PC-3 (cell line): ENCODE measurements around the gene LOX. TPM values are rescaled to one million over a fixed set of nuclear protein-coding genes. Genes with fewer than 3 reads are reported as not detected.

ENCODE experiments used
- ATAC-seq: fragments of 200-7000 bp; cut with Tn5 transposase; 2 replicates; pipeline ENCODE4 v1.9.1; 2020; ENCODE audit warnings: mild to moderate bottlenecking, moderate library complexity
- BruUV-seq: library from RNA; stranded (reverse); fragments of 400-500 nt; replicated peaks from 2 replicates; lab custom pipeline; 2021; lab: Mats Ljungman, UMichigan
- CTCF ChIA-PET: fragments of 300-600 bp; sonication (Branson Sonifier 250); formaldehyde crosslinking; loops from one replicate; lab custom pipeline; 2022; ENCODE audit warnings: antibody characterized with exemption; lab: Charles Lee
- POLR2A ChIA-PET: fragments of 300-600 bp; sonication (Branson Sonifier 250); formaldehyde crosslinking; loops from one replicate; lab custom pipeline; 2022; ENCODE audit warnings: antibody characterized with exemption; ENCODE audit not compliant: unreplicated experiment; lab: Charles Lee
- DNase-seq: peaks from one replicate; pipeline ENCODE4 v3.0.0-alpha.2; 2015
- H2AFZ ChIP-seq: fragments of 300-600 bp; sonication (generic); 2 replicates; pipeline ENCODE4 v1.6.0; 2016; ENCODE audit warnings: antibody characterized with exemption, low read length
- H3F3A ChIP-seq: fragments of 300-600 bp; sonication (generic); one replicate; pipeline ENCODE4 v1.6.0; 2017; ENCODE audit warnings: antibody characterized with exemption, low read length, control low read depth, mild to moderate bottlenecking; ENCODE audit not compliant: unreplicated experiment
- H3K27ac ChIP-seq: fragments of 300-600 bp; sonication (generic); 2 replicates; pipeline ENCODE4 v1.5.1; 2016; ENCODE audit warnings: mild to moderate bottlenecking, low read length
- H3K27me3 ChIP-seq: fragments of 300-600 bp; sonication (generic); 2 replicates; pipeline ENCODE4 v1.6.1; 2016; ENCODE audit warnings: low read length, mixed read lengths
- H3K36me3 ChIP-seq: fragments of 300-600 bp; sonication (generic); 2 replicates; pipeline ENCODE4 v1.6.1; 2016; ENCODE audit warnings: low read depth, mixed run types, low read length, mixed read lengths
- H3K4me1 ChIP-seq: fragments of 300-600 bp; sonication (generic); 2 replicates; pipeline ENCODE4 v1.5.1; 2016; ENCODE audit warnings: low read length; ENCODE audit not compliant: insufficient read depth
- H3K4me2 ChIP-seq: fragments of 300-600 bp; sonication (generic); 2 replicates; pipeline ENCODE4 v1.6.0; 2016; ENCODE audit warnings: low read length
- H3K4me3 ChIP-seq: fragments of 300-600 bp; sonication (generic); 2 replicates; pipeline ENCODE4 v1.5.1; 2016; ENCODE audit warnings: mild to moderate bottlenecking, low read length, mixed read lengths
- H3K79me2 ChIP-seq: fragments of 300-600 bp; sonication (generic); 2 replicates; pipeline ENCODE4 v1.6.1; 2017; ENCODE audit warnings: low read length, mixed read lengths
- H3K9ac ChIP-seq: fragments of 300-600 bp; sonication (generic); 2 replicates; pipeline ENCODE4 v1.6.0; 2016; ENCODE audit warnings: mild to moderate bottlenecking, low read length
- H3K9me2 ChIP-seq: fragments of 300-600 bp; sonication (generic); replicated peaks from 2 replicates; pipeline ENCODE4 v1.6.1; 2016; ENCODE audit warnings: mixed run types, low read length, mixed read lengths
- H3K9me3 ChIP-seq: fragments of 300-600 bp; sonication (generic); 2 replicates; pipeline ENCODE4 v1.6.1; 2016; ENCODE audit warnings: low read length, mixed read lengths
- H4K20me1 ChIP-seq: fragments of 300-600 bp; sonication (generic); 2 replicates; pipeline ENCODE4 v1.6.1; 2016; ENCODE audit warnings: low read length, mixed read lengths
- EZH2 ChIP-seq: fragments of 300-600 bp; sonication (generic); IDR thresholded peaks from one replicate; pipeline ENCODE4 v1.6.1; 2017; ENCODE audit warnings: antibody characterized with exemption, mild to moderate bottlenecking, low read length; ENCODE audit not compliant: unreplicated experiment
- EZH2phosphoT487 ChIP-seq: fragments of 300-600 bp; sonication (generic); IDR thresholded peaks from 2 replicates; pipeline ENCODE4 v1.6.1; 2018; ENCODE audit warnings: mild to moderate bottlenecking, antibody characterized with exemption, low read length, borderline replicate concordance
- intact Hi-C: fragments of 100-400 bp; cut with micrococcal nuclease; formaldehyde crosslinking; loops from 2 replicates; pipeline ENCODE4 v1.9.0; 2023
- total RNA-seq: library from RNA; depleted of rRNA; stranded (reverse); fragments of >200 nt; gene quantifications from 2 replicates; pipeline ENCODE4 v1.2.3, GENCODE V29; 2014
- TF ChIP-seq, protein P1 (sequence below): fragments of 300-600 bp; sonication (generic); conservative IDR thresholded peaks from 2 replicates; pipeline ENCODE4 v1.5.1; 2017; ENCODE audit warnings: antibody characterized with exemption, low read depth, mild to moderate bottlenecking, low read length

The LOX gene
- total RNA-seq, 1 experiment from 2014 or later = 0.18 TPM

GRCh38 chr5:122105909-122106308 is 27.9 kb upstream of the LOX start:
- no peak for ATAC-seq
- H4K20me1 ChIP-seq = no peaks in the 10 kb centered on the region

DNA sequence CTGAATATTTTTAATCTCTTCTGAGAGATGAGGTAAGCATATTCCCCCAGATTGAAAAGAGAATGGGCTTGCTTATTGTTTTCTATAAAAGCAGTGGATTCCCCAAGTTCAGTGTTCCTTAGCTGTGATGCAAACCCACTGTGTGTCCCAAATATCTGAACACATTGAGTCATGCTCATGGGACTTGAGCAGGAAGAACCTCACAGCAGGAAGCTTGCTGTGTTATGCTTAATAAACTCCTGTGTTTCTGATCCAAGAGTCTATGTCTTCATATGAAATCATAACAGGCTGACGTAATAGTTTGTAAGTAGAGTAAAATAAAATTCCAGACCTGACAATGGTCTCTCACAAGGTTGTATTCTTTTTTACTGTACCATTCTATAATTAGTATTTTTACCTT is 24.8 kb upstream of the LOX start:
- no peaks in the 10 kb centered on the region for H4K20me1 ChIP-seq
- no peak overlapping the region for H3K9ac ChIP-seq
- no peaks in the 10 kb centered on the region for H3K27me3 ChIP-seq
- intact Hi-C loops = no loop called here
- TF ChIP-seq EZH2 = no peak
- no peak for TF ChIP-seq EZH2phosphoT487
- TF ChIP-seq, protein P1, sequence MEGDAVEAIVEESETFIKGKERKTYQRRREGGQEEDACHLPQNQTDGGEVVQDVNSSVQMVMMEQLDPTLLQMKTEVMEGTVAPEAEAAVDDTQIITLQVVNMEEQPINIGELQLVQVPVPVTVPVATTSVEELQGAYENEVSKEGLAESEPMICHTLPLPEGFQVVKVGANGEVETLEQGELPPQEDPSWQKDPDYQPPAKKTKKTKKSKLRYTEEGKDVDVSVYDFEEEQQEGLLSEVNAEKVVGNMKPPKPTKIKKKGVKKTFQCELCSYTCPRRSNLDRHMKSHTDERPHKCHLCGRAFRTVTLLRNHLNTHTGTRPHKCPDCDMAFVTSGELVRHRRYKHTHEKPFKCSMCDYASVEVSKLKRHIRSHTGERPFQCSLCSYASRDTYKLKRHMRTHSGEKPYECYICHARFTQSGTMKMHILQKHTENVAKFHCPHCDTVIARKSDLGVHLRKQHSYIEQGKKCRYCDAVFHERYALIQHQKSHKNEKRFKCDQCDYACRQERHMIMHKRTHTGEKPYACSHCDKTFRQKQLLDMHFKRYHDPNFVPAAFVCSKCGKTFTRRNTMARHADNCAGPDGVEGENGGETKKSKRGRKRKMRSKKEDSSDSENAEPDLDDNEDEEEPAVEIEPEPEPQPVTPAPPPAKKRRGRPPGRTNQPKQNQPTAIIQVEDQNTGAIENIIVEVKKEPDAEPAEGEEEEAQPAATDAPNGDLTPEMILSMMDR = no peak
- H3K9me3 ChIP-seq = no peaks in the 10 kb centered on the region
- ATAC-seq = no peak
- no peak overlapping the region for H3K27ac ChIP-seq
- no peaks in the 10 kb centered on the region for H3K36me3 ChIP-seq
- no peak overlapping the region for H3K4me2 ChIP-seq
- no peak for DNase-seq
- peaks cover 8% of the 10 kb centered on the region for H3K4me1 ChIP-seq
- no peak overlapping the region for H3K4me3 ChIP-seq
- H2AFZ ChIP-seq = no peak overlapping the region
- H3K79me2 ChIP-seq = no peaks in the 10 kb centered on the region
- BruUV-seq = no TSS peak
- H3F3A ChIP-seq = no peaks in the 10 kb centered on the region
- ChIA-PET POLR2A (no interaction called here), CTCF (no interaction called here)
- H3K9me2 ChIP-seq = no peaks in the 10 kb centered on the region

More at GRCh38 chr5:122105909-122106308, 27.9 kb upstream of the LOX start:
- no peak for TF ChIP-seq EZH2phosphoT487
- no peak for TF ChIP-seq EZH2
- TF ChIP-seq, protein P1 = no peak
- Histone ChIP-seq H3K4me2 (no peak overlapping the region), H3K4me3 (no peak overlapping the region), H3K9me2 (no peaks in the 10 kb centered on the region), H3K9me3 (no peaks in the 10 kb centered on the region), H3K27ac (no peak overlapping the region), H3K9ac (no peak overlapping the region), H3K27me3 (no peaks in the 10 kb centered on the region), H3K4me1 (no peaks in the 10 kb centered on the region), H3K36me3 (no peaks in the 10 kb centered on the region), H3K79me2 (no peaks in the 10 kb centered on the region), H2AFZ (no peak overlapping the region), H3F3A (no peaks in the 10 kb centered on the region)
- POLR2A ChIA-PET = no interaction called here
- CTCF ChIA-PET = no interaction called here
- no peak for DNase-seq
- intact Hi-C loops = no loop called here
- no TSS peak for BruUV-seq

DNA sequence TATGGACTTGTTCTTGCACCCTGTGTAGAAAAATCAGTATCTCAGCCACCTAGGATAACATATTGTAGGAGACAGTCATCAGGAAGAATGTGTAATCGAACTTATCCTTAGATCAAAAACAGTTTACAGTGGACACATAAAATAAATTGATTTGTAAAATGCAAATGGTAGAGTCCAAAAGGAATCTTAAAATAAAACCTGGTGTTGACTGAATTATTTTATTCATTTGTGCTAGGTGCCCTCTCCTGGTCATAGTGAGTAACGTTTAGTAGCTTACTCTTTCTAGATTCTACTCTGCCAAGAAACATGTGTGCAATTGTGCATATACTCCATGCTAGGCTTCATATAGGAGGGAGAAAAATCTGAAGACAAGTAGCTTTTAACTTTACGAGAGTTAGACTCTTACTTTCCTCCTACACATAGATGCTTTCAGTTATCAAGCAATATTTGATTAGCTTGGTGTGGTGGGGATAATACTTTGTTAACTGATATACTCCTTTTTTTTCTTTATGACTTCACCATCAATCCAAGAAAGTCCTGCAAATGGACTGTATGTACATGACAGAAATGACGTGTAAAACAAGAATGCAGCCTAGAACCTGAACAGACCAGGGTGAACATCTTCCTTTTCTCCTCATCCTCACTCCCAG is 23.7 kb upstream of the LOX start:
- peak; percentile 49; the same call in 1 of the 2 replicates for ATAC-seq
- no peak overlapping the region for H3K4me2 ChIP-seq
- CTCF ChIA-PET = interaction anchor here (1.0 to 1.6 kb wide), 3 partner anchors 69 to 140 kb away, joined by 3 to 10 read pairs (median 5); no protein-coding TSS in a partner anchor

More for the DNA sequence above, 23.7 kb upstream of the LOX start:
- H3K4me3 ChIP-seq = no peak overlapping the region
- no peak overlapping the region for H3K27ac ChIP-seq
- H3K27me3 ChIP-seq = no peaks in the 10 kb centered on the region
- no peaks in the 10 kb centered on the region for H3K36me3 ChIP-seq
- BruUV-seq = no TSS peak
- intact Hi-C loops = loop anchor here (1.0 to 2.0 kb wide), 2 partner anchors 25 to 134 kb away; no protein-coding TSS in a partner anchor
- POLR2A ChIA-PET = interaction anchor here (0.6 kb wide), 1 partner anchor 672 kb away, joined by 4 read pairs; no protein-coding TSS in a partner anchor
- H3K79me2 ChIP-seq = no peaks in the 10 kb centered on the region
- no peak overlapping the region for H2AFZ ChIP-seq
- DNase-seq = peak; percentile 53
- TF ChIP-seq EZH2phosphoT487 (no peak), EZH2 (no peak)
- TF ChIP-seq, protein P1 = peak; percentile 66; the same call in 1 of the 2 replicates
- no peaks in the 10 kb centered on the region for H3F3A ChIP-seq
- H3K9me2 ChIP-seq = no peaks in the 10 kb centered on the region
- no peak overlapping the region for H3K9ac ChIP-seq
- H3K9me3 ChIP-seq = no peaks in the 10 kb centered on the region
- peaks cover 8% of the 10 kb centered on the region for H3K4me1 ChIP-seq
- H4K20me1 ChIP-seq = no peaks in the 10 kb centered on the region
